Bronchus fibroblast of lung (primary cell): ENCODE measurements around the gene CROT. TPM values are rescaled to one million over a fixed set of nuclear protein-coding genes. Genes with fewer than 3 reads are reported as not detected.

Source experiments
- total RNA-seq: library from RNA; depleted of rRNA; stranded (reverse); fragments of >200 nt; gene quantifications from 2 replicates; pipeline ENCODE4 v1.2.3, GENCODE V29; 2015

The CROT gene
- 4.3 and 5.0 TPM in 2 replicates for total RNA-seq

GRCh38 chr7:87345166-87345927 is at the start of gene CROT:
TSS of gene CROT (plus strand) at chr7:87345664. CDS start at chr7:87349069, 3,405 bp downstream.

Other genes with a start within 250 kb of the CROT start
- gene DMTF1, start 193.2 kb upstream of the CROT start, total RNA-seq, result 16.3 and 19.0 TPM in 2 replicates
- gene TMEM243, start 125.9 kb upstream of the CROT start, total RNA-seq, result 28.5 and 33.6 TPM in 2 replicates
- 0.15 and 0.17 TPM in 2 replicates for gene ABCB4, start 130.0 kb downstream of the CROT start, total RNA-seq